Neural crest cell (in vitro differentiated cells): ENCODE results near the gene PEAR1. TPM values are rescaled to one million over a fixed set of nuclear protein-coding genes. Genes with fewer than 3 reads are reported as not detected.

Source experiments
- DNase-seq: peaks from one replicate; pipeline ENCODE4 v3.0.0; 2021; ENCODE audit warnings: low read depth, mixed read lengths, low spot score
- H3K27ac Mint-ChIP-seq: one replicate; pipeline ENCODE4 v1.8.0; 2021; ENCODE audit warnings: mild to moderate bottlenecking, mixed read lengths; ENCODE audit not compliant: unreplicated experiment
- H3K27me3 Mint-ChIP-seq: 2 replicates; pipeline ENCODE4 v1.8.0; 2021; ENCODE audit warnings: low read depth, mild to moderate bottlenecking, mixed read lengths
- H3K36me3 Mint-ChIP-seq: 2 replicates; pipeline ENCODE4 v1.8.0; 2021; ENCODE audit warnings: low read depth, mild to moderate bottlenecking, mixed read lengths
- H3K4me1 Mint-ChIP-seq: 2 replicates; pipeline ENCODE4 v1.8.0; 2021; ENCODE audit warnings: mixed read lengths
- H3K4me3 Mint-ChIP-seq: one replicate; pipeline ENCODE4 v1.8.0; 2021; ENCODE audit warnings: mild to moderate bottlenecking, mixed read lengths
- H3K9me3 Mint-ChIP-seq: 2 replicates; pipeline ENCODE4 v1.8.0; 2021; ENCODE audit warnings: mixed read lengths
- total RNA-seq: library from RNA; stranded (reverse); gene quantifications from 2 replicates; pipeline ENCODE4 v1.2.1, GENCODE V29; 2021
- TF ChIP-seq, protein P1 (sequence below): fragments of 200-600 bp; sonication (generic); conservative IDR thresholded peaks from 2 replicates; pipeline ENCODE4 v1.5.0; 2021; ENCODE audit warnings: antibody characterized with exemption, mild to moderate bottlenecking

The PEAR1 gene
- total RNA-seq, 1 donor from 2014 or later, result 6.8 TPM

DNA sequence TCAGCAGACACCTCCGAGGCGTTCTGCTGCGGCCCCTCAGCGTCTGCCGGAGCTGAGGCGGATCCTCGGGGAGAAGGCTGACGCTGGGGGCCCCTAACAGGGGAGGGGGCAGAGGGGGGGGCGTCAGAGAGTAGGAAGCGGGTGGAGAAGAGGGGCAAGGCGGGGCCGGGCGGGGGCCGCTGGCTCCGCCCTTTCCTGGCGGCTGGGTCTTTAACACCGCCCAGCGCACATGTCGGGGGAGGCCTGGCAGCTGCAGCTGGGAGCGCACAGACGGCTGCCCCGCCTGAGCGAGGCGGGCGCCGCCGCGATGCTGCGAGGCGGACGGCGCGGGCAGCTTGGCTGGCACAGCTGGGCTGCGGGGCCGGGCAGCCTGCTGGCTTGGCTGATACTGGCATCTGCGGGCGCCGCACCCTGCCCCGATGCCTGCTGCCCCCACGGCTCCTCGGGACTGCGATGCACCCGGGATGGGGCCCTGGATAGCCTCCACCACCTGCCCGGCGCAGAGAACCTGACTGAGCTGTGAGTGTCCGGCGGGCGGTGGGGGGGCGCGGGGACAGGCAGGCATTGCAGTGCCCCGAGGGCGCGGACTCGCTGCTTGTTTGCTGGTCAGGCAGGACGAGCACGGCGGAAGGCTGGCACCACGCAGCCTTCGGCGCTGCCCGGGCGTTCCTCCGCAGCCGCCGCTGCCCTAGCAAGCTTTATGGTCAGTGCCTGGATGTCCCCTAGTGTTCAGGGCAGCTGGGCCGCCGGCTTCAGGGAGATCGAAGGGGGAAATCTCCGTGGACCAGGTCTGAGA is 32.7 kb upstream of the PEAR1 start, which contains the start of gene NTRK1:
TSS of gene NTRK1 (plus strand) at position 238 of the 796 bp plus-strand sequence. CDS start at position 308, 70 bp downstream.
- peaks cover 84% of the 10 kb centered on the region for H3K27me3 Mint-ChIP-seq
- H3K4me1 Mint-ChIP-seq, result peaks cover 35% of the 10 kb centered on the region
- H3K27ac Mint-ChIP-seq, result no peak within 1 kb of the TSS
- H3K36me3 Mint-ChIP-seq, result no peaks in the 10 kb centered on the region
- TF ChIP-seq, protein P1, sequence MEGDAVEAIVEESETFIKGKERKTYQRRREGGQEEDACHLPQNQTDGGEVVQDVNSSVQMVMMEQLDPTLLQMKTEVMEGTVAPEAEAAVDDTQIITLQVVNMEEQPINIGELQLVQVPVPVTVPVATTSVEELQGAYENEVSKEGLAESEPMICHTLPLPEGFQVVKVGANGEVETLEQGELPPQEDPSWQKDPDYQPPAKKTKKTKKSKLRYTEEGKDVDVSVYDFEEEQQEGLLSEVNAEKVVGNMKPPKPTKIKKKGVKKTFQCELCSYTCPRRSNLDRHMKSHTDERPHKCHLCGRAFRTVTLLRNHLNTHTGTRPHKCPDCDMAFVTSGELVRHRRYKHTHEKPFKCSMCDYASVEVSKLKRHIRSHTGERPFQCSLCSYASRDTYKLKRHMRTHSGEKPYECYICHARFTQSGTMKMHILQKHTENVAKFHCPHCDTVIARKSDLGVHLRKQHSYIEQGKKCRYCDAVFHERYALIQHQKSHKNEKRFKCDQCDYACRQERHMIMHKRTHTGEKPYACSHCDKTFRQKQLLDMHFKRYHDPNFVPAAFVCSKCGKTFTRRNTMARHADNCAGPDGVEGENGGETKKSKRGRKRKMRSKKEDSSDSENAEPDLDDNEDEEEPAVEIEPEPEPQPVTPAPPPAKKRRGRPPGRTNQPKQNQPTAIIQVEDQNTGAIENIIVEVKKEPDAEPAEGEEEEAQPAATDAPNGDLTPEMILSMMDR, result no peak
- DNase-seq, result no peak
- H3K9me3 Mint-ChIP-seq, result no peaks in the 10 kb centered on the region
- peak within 1 kb of the TSS; percentile 66 for H3K4me3 Mint-ChIP-seq

DNA sequence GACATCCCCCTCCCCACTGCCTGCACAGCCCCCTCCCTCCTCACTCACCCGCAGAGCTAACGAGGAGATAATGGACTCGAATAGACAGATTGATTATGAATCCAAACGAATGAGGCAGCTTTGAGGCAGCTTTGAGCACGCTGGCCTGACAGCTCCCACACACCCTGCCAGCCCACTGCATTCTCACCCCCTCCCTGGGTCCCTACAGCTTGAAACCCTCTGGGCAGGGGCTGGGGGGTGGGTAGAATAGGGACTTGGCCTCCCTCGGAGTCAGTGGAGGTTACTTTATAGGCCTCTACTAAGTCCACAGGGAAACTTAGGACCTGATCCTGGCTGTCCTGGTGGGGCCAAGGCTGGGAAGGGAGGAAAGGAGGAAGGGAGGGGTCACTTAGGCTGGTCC is 30.9 kb upstream of the PEAR1 start:
- H3K9me3 Mint-ChIP-seq, result no peaks in the 10 kb centered on the region
- peaks cover 46% of the 10 kb centered on the region for H3K4me1 Mint-ChIP-seq
- peaks cover 70% of the 10 kb centered on the region for H3K27me3 Mint-ChIP-seq
- DNase-seq, result no peak
- H3K36me3 Mint-ChIP-seq, result no peaks in the 10 kb centered on the region
- no peak overlapping the region for H3K27ac Mint-ChIP-seq
- TF ChIP-seq, protein P1, result no peak
- no peak overlapping the region for H3K4me3 Mint-ChIP-seq

DNA sequence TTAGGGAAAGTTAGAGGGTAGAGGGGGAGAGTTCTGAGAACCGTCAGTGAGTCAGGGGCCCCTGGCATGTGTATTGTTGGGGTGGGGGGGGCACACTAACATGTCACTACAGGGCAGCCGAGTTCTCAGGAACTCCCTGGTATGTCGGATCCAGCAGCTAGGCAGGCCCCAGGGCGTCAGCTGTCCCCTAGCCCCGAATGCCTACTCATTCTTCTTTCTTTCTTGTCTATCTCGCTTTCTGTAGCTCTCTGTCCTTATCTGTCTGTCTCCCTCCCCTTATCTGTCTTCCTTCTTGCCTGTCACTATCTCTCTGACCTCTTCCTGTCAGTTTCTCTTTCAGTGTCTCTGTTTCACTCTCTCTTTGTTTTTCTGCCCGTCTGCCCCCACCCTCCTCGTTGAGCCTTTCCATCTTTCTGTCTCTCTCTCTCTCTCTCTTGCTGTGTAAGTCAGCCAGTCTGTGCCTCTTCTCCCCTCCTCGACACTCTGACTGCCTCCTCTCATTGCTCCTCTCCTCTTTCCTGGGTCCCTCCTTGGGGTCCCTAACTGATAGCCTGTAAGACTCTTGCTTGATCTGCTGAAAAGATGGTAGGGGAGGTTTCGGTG is 30.4 kb upstream of the PEAR1 start:
- TF ChIP-seq, protein P1, result no peak
- H3K27ac Mint-ChIP-seq, result no peak overlapping the region
- H3K36me3 Mint-ChIP-seq, result no peaks in the 10 kb centered on the region
- no peak for DNase-seq
- peaks cover 44% of the 10 kb centered on the region for H3K4me1 Mint-ChIP-seq
- peak overlapping the region; percentile 2 for H3K4me3 Mint-ChIP-seq
- H3K27me3 Mint-ChIP-seq, result peaks cover 65% of the 10 kb centered on the region
- H3K9me3 Mint-ChIP-seq, result no peaks in the 10 kb centered on the region

DNA sequence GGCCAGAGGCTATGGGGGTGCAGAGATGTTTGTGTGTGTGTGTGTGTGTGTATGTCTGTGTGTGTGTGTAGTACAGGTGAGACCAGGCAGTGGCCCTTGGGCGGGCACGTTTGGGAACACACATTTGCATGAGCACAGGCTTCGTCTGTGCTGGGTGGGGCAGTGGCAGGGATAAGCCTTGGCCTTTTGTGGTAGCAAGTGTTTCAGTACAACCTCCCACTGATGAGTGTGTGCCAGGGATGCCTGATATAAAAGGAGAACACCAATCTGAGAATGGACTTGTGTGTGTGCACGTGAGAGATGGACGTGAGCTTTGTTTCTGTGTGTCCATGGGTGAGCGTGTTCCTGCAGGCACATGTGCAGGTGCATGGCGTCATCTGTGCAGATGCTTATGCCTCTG is 29.9 kb upstream of the PEAR1 start:
- Mint-ChIP-seq H3K9me3 (no peaks in the 10 kb centered on the region), H3K27me3 (peaks cover 59% of the 10 kb centered on the region), H3K27ac (no peak overlapping the region), H3K4me1 (peaks cover 38% of the 10 kb centered on the region), H3K4me3 (no peak overlapping the region), H3K36me3 (no peaks in the 10 kb centered on the region)
- no peak for DNase-seq
- TF ChIP-seq, protein P1, result no peak

GRCh38 chr1:156864796-156865195 is 28.7 kb upstream of the PEAR1 start:
- Mint-ChIP-seq H3K27me3 (peaks cover 53% of the 10 kb centered on the region), H3K36me3 (no peaks in the 10 kb centered on the region)

More at GRCh38 chr1:156864796-156865195, 28.7 kb upstream of the PEAR1 start:
- H3K9me3 Mint-ChIP-seq, result no peaks in the 10 kb centered on the region
- TF ChIP-seq, protein P1, result no peak
- H3K27ac Mint-ChIP-seq, result no peak overlapping the region
- no peak for DNase-seq
- peaks cover 36% of the 10 kb centered on the region for H3K4me1 Mint-ChIP-seq
- no peak overlapping the region for H3K4me3 Mint-ChIP-seq
